ENCODE data around the gene MAF.

GRCh38 chr16:79597277-79598062 is 3.1 kb downstream of the MAF start:
- TF ChIP-seq, protein P1, sequence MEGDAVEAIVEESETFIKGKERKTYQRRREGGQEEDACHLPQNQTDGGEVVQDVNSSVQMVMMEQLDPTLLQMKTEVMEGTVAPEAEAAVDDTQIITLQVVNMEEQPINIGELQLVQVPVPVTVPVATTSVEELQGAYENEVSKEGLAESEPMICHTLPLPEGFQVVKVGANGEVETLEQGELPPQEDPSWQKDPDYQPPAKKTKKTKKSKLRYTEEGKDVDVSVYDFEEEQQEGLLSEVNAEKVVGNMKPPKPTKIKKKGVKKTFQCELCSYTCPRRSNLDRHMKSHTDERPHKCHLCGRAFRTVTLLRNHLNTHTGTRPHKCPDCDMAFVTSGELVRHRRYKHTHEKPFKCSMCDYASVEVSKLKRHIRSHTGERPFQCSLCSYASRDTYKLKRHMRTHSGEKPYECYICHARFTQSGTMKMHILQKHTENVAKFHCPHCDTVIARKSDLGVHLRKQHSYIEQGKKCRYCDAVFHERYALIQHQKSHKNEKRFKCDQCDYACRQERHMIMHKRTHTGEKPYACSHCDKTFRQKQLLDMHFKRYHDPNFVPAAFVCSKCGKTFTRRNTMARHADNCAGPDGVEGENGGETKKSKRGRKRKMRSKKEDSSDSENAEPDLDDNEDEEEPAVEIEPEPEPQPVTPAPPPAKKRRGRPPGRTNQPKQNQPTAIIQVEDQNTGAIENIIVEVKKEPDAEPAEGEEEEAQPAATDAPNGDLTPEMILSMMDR (IDR thresholded peaks at IDR 0.05; ENCODE audit: poor library complexity, severe bottlenecking), result no peak
- TF ChIP-seq MXI1 (conservative IDR thresholded peaks at IDR 0.05; ENCODE audit: poor library complexity, severe bottlenecking) (no peak), EZH2 (IDR thresholded peaks at IDR 0.05; ENCODE audit: borderline replicate concordance, insufficient read depth, low read length, poor library complexity, severe bottlenecking) (no peak), POLR2AphosphoS5 (IDR thresholded peaks at IDR 0.05) (no peak), TAF1 (IDR thresholded peaks at IDR 0.05; ENCODE audit: low read depth) (no peak)
